H9 (cell line): ENCODE data around the gene SH3TC1. TPM values are rescaled to one million over a fixed set of nuclear protein-coding genes. Genes with fewer than 3 reads are reported as not detected.
A peak's percentile ranks its signal among the peaks of the same experiment; 100 is the strongest.

ENCODE experiments used
- DNase-seq: peaks from one replicate; pipeline ENCODE4 v3.0.0-alpha.2; 2017
- H2AFZ ChIP-seq: one replicate; pipeline ENCODE4 v1.6.1; 2013; ENCODE audit warnings: mild to moderate bottlenecking, low read length, control low read depth, moderate library complexity
- H2AK5ac ChIP-seq: 2 replicates; pipeline ENCODE4 v1.6.1; 2013; ENCODE audit warnings: low read length, control low read depth, mixed read lengths; ENCODE audit not compliant: insufficient read length
- H2BK120ac ChIP-seq: one replicate; pipeline ENCODE4 v1.6.1; 2013; ENCODE audit warnings: low read depth, mild to moderate bottlenecking, low read length, control low read depth, inconsistent platforms; ENCODE audit not compliant: poor library complexity, severe bottlenecking
- H2BK12ac ChIP-seq: 2 replicates; pipeline ENCODE4 v1.6.1; 2013; ENCODE audit warnings: low read length, control low read depth, mixed read lengths, low read depth; ENCODE audit not compliant: insufficient read length
- H2BK15ac ChIP-seq: 2 replicates; pipeline ENCODE4 v1.6.1; 2013; ENCODE audit warnings: low read depth, low read length, control low read depth
- H2BK20ac ChIP-seq: one replicate; pipeline ENCODE4 v1.6.1; 2013; ENCODE audit warnings: low read depth, mild to moderate bottlenecking, low read length, control low read depth, inconsistent platforms; ENCODE audit not compliant: poor library complexity, severe bottlenecking
- H2BK5ac ChIP-seq: 2 replicates; pipeline ENCODE4 v1.6.1; 2013; ENCODE audit warnings: low read length, control low read depth, mixed read lengths; ENCODE audit not compliant: insufficient read length
- H3K14ac ChIP-seq: 2 replicates; pipeline ENCODE4 v1.6.1; 2013; ENCODE audit warnings: low read length, control low read depth; ENCODE audit not compliant: insufficient read depth
- H3K18ac ChIP-seq: 2 replicates; pipeline ENCODE4 v1.6.1; 2013; ENCODE audit warnings: low read depth, mild to moderate bottlenecking, mixed read lengths, low read length, control low read depth; ENCODE audit not compliant: insufficient read length
- H3K23ac ChIP-seq: 2 replicates; pipeline ENCODE4 v1.6.1; 2013; ENCODE audit warnings: low read length, control low read depth, mixed read lengths, low read depth; ENCODE audit not compliant: insufficient read length
- H3K23me2 ChIP-seq: 2 replicates; pipeline ENCODE4 v1.6.1; 2013; ENCODE audit warnings: low read depth, mild to moderate bottlenecking, mixed read lengths, low read length, control low read depth; ENCODE audit not compliant: insufficient read length, poor library complexity, severe bottlenecking
- H3K27ac ChIP-seq: 2 replicates; pipeline ENCODE4 v1.5.1; 2013; ENCODE audit warnings: low read length, control low read depth, mixed read lengths, low read depth; ENCODE audit not compliant: insufficient read length
- H3K27me3 ChIP-seq: 2 replicates; pipeline ENCODE4 v1.6.1; 2013; ENCODE audit warnings: low read length, control low read depth, inconsistent platforms; ENCODE audit not compliant: insufficient read depth
- H3K4ac ChIP-seq: 2 replicates; pipeline ENCODE4 v1.6.1; 2013; ENCODE audit warnings: low read depth, mild to moderate bottlenecking, control low read depth, inconsistent platforms, low read length, moderate library complexity
- H3K4me1 ChIP-seq: 2 replicates; pipeline ENCODE4 v1.6.1; 2013; ENCODE audit warnings: low read length, control low read depth, inconsistent platforms; ENCODE audit not compliant: insufficient read depth
- H3K4me2 ChIP-seq: 2 replicates; pipeline ENCODE4 v1.6.1; 2013; ENCODE audit warnings: low read length, control low read depth, mixed read lengths; ENCODE audit not compliant: insufficient read length, insufficient read depth
- H3K56ac ChIP-seq: 2 replicates; pipeline ENCODE4 v1.6.1; 2013; ENCODE audit warnings: low read depth, mild to moderate bottlenecking, mixed read lengths, low read length, control low read depth; ENCODE audit not compliant: insufficient read length
- H3K79me1 ChIP-seq: 2 replicates; pipeline ENCODE4 v1.6.1; 2013; ENCODE audit warnings: low read depth, mild to moderate bottlenecking, moderate library complexity, low read length, control low read depth, inconsistent platforms; ENCODE audit not compliant: insufficient read depth, poor library complexity, severe bottlenecking
- H3K79me2 ChIP-seq: 2 replicates; pipeline ENCODE4 v1.6.1; 2013; ENCODE audit warnings: low read length, control low read depth, inconsistent platforms; ENCODE audit not compliant: insufficient read depth
- H3K9ac ChIP-seq: 2 replicates; pipeline ENCODE4 v1.6.1; 2013; ENCODE audit warnings: low read length, control low read depth, mixed read lengths; ENCODE audit not compliant: insufficient read length; ENCODE audit errors: extremely low read depth
- H3K9me3 ChIP-seq: one replicate; pipeline ENCODE4 v1.6.1; 2013; ENCODE audit warnings: low read depth, low read length, inconsistent platforms; ENCODE audit not compliant: control insufficient read depth
- H3T11ph ChIP-seq: one replicate; pipeline ENCODE4 v1.6.1; 2013; ENCODE audit warnings: mild to moderate bottlenecking, low read length, control low read depth, inconsistent platforms
- H4K20me1 ChIP-seq: one replicate; pipeline ENCODE4 v1.6.1; 2013; ENCODE audit not compliant: control insufficient read depth, insufficient read length, insufficient read depth
- H4K5ac ChIP-seq: 2 replicates; pipeline ENCODE4 v1.6.1; 2013; ENCODE audit warnings: low read depth, mild to moderate bottlenecking, mixed read lengths, low read length, control low read depth; ENCODE audit not compliant: insufficient read length
- H4K8ac ChIP-seq: replicated peaks from 2 replicates; pipeline ENCODE4 v1.6.1; 2013; ENCODE audit warnings: low read length, control low read depth, mixed read lengths, low read depth; ENCODE audit not compliant: insufficient read length
- H4K91ac ChIP-seq: 2 replicates; pipeline ENCODE4 v1.6.1; 2013; ENCODE audit warnings: low read depth, mild to moderate bottlenecking, moderate library complexity, mixed read lengths, low read length, control low read depth; ENCODE audit not compliant: insufficient read length
- H3K27ac Mint-ChIP-seq, 3 experiments: 2 replicates in 2 of 3; 3 replicates in 1 of 3; pipeline ENCODE4 v1.8.0; 2020 to 2021; ENCODE audit warnings: mixed read lengths in 3 of 3, mild to moderate bottlenecking in 1 of 3, moderate library complexity in 1 of 3
- H3K27me3 Mint-ChIP-seq: 2 replicates; pipeline ENCODE4 v1.8.0; 2021; ENCODE audit warnings: low read depth, mild to moderate bottlenecking, moderate library complexity, mixed read lengths
- H3K36me3 Mint-ChIP-seq, 3 experiments: 2 replicates in 2 of 3; 3 replicates in 1 of 3; pipeline ENCODE4 v1.8.0; 2020 to 2021; ENCODE audit warnings: low read depth in 3 of 3, mixed read lengths in 3 of 3; ENCODE audit not compliant: insufficient read depth in 1 of 3
- H3K4me1 Mint-ChIP-seq, 2 experiments: 2 replicates each; pipeline ENCODE4 v1.8.0; 2020; ENCODE audit warnings: mixed read lengths in 2 of 2
- H3K4me3 Mint-ChIP-seq, 2 experiments: 2 replicates in 1 of 2; 3 replicates in 1 of 2; pipeline ENCODE4 v1.8.0; 2020 to 2021; ENCODE audit warnings: mild to moderate bottlenecking in 2 of 2, mixed read lengths in 2 of 2, moderate library complexity in 1 of 2
- H3K9me3 Mint-ChIP-seq, 2 experiments: 2 replicates in 1 of 2; 3 replicates in 1 of 2; pipeline ENCODE4 v1.8.0; 2020; ENCODE audit warnings: mild to moderate bottlenecking in 2 of 2, mixed read lengths in 2 of 2, moderate library complexity in 1 of 2
- CTCF ChIP-seq: fragments of 200-600 bp; sonication (generic); conservative IDR thresholded peaks from 3 replicates; pipeline ENCODE4 v1.8.0; 2021; ENCODE audit warnings: antibody characterized with exemption, mild to moderate bottlenecking
- WGBS: extraction: QIAGEN DNeasy Blood & Tissue Kit; methylation state at CpG from one replicate; pipeline ENCODE4 v1.1.7; 2013; ENCODE audit warnings: missing lambda C conversion rate, low lambda C conversion rate, mixed read lengths; ENCODE audit not compliant: insufficient read length; ENCODE audit errors: extremely low coverage; 5-methylcytosine and 5-hydroxymethylcytosine counted together
- total RNA-seq: library from RNA; stranded (reverse); gene quantifications from 2 replicates; pipeline ENCODE4 v1.2.1, GENCODE V29; 2021

Gene SH3TC1
- total RNA-seq, 1 experiment from 2014 or later = 0.74 TPM

- no peak overlapping the region for H4K8ac ChIP-seq
- H3K4me1 ChIP-seq = no peaks in the 10 kb centered on the region
- peak; percentile 99 for TF ChIP-seq CTCF
- H4K91ac ChIP-seq = no peak overlapping the region
- H3K36me3 Mint-ChIP-seq = no peaks in the 10 kb centered on the region
- no CpG with 5 or more reads among the region's 29 CpGs for WGBS
- H3K9ac ChIP-seq = no peak overlapping the region
- H3K79me2 ChIP-seq = no peaks in the 10 kb centered on the region
- H3K23me2 ChIP-seq = no peaks in the 10 kb centered on the region
- no peak overlapping the region for H2BK15ac ChIP-seq
- no peak overlapping the region for H3K18ac ChIP-seq
- H3K27me3 Mint-ChIP-seq = peaks cover 7% of the 10 kb centered on the region
- no peak overlapping the region for H3K4ac ChIP-seq
- no peak overlapping the region for H3K14ac ChIP-seq
- no peak overlapping the region for H3K27ac Mint-ChIP-seq
- H2BK5ac ChIP-seq = no peak overlapping the region
- no peak overlapping the region for H2BK120ac ChIP-seq
- no peak overlapping the region for H4K5ac ChIP-seq
- H2AFZ ChIP-seq = no peak overlapping the region
- no peak overlapping the region for H2BK12ac ChIP-seq
- H3K27me3 ChIP-seq = no peaks in the 10 kb centered on the region
- DNase-seq = peak; percentile 94
- peaks cover 2 to 11% of the 10 kb centered on the region in 2 experiments; a peak in 2 of 4 replicates for H3K4me1 Mint-ChIP-seq
- H3T11ph ChIP-seq = no peak overlapping the region
- no peak overlapping the region for H3K56ac ChIP-seq
- no peaks in the 10 kb centered on the region for H3K79me1 ChIP-seq
- no peaks in the 10 kb centered on the region for H4K20me1 ChIP-seq
- H3K23ac ChIP-seq = no peak overlapping the region
- H3K9me3 Mint-ChIP-seq = no peaks in the 10 kb centered on the region
- H3K9me3 ChIP-seq = no peaks in the 10 kb centered on the region
- H3K27ac ChIP-seq = no peak overlapping the region
- H2AK5ac ChIP-seq = no peak overlapping the region
- H2BK20ac ChIP-seq = no peak overlapping the region
- no peak overlapping the region for H3K4me2 ChIP-seq
- H3K4me3 Mint-ChIP-seq = no peak overlapping the region; a peak in 1 of 5 replicates
Observed at GRCh38 chr4:8241895-8242696, 43.0 kb downstream of the SH3TC1 start.
